GM21423 (cell line): ENCODE measurements around the gene ICAM2.
"Not testable (repeated sequence)": the region's sequence is repeated elsewhere in the genome, so short reads cannot be mapped to it uniquely, and the experiment has no call there.

Experiments
- ATAC-seq: cut with Tn5 transposase; IDR thresholded peaks from one replicate; pipeline ENCODE4 v1.9.1; 2021; ENCODE audit warnings: mild to moderate bottlenecking, moderate library complexity; ENCODE audit not compliant: unreplicated experiment

Gene ICAM2

GRCh38 chr17:63998050-63998720 lies 22.2 kb downstream of the ICAM2 start, which contains the start of gene PRR29:
TSS of gene PRR29 (plus strand) at chr17:63998351. CDS start at chr17:63998365, 14 bp downstream.
- ATAC-seq = peak; percentile 63

- no peak for ATAC-seq
Measured at GRCh38 chr17:63997341-63998048, 22.9 kb downstream of the ICAM2 start.

- ATAC-seq = no peak
Measured at GRCh38 chr17:63996430-63997182, 23.8 kb downstream of the ICAM2 start.

GRCh38 chr17:63995626-63996025 lies 24.8 kb downstream of the ICAM2 start:
- no peak for ATAC-seq

GRCh38 chr17:63993368-63993985 lies 27.0 kb downstream of the ICAM2 start:
- no peak for ATAC-seq

DNA sequence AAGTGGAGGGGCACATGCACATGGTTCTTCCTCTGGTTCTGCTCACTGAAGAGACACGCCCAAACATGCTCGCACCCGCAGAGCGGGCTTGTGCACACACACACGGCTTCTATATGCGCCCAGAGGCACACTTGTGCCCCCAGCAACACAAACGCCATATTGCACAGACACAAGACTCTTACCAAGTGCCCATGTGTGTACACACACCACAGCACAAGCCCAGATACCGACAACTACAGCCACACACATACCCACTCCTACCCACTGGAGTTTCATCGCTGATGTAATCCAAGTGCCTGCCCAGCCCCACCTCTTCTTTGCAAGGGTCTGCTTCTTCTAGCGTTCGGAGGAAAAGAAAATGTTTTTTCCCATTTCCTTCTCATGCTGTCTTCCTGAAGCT lies 28.8 kb downstream of the ICAM2 start:
- ATAC-seq = no peak

DNA sequence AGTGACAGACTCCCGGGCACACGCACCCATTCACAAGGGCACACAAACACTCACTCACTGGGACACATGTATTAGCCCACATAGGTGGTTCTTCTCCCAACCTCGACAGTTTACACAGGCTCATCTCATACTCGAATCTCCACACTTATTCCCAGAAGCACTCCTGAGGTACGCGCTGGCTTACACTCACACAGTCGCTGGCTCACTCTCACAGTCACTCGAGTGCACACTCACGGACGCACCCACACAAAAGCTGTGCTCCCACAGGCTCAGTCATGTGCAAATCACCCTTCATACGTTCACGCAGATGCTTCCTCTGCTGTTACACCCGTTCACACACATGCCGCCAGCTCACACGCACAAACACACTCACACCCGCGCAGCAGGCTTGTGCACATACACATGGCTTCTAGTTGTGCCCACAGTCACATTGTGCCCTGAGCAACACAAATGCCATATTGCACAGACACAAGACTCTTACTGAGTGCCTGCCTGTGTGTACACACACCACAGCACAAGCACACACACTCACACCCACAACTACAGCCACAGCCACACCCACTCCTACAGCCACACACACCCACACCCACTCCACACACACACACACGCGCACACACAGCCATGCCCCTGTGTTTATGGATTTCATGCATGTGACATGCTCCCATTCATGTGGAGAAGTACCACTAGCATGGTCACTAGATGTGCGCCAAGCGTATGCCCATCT lies 30.6 kb downstream of the ICAM2 start:
- no peak for ATAC-seq

GRCh38 chr17:63988741-63989621 lies 31.5 kb downstream of the ICAM2 start:
- no peak for ATAC-seq

GRCh38 chr17:63988127-63988478 lies 32.3 kb downstream of the ICAM2 start:
- ATAC-seq = no peak

DNA sequence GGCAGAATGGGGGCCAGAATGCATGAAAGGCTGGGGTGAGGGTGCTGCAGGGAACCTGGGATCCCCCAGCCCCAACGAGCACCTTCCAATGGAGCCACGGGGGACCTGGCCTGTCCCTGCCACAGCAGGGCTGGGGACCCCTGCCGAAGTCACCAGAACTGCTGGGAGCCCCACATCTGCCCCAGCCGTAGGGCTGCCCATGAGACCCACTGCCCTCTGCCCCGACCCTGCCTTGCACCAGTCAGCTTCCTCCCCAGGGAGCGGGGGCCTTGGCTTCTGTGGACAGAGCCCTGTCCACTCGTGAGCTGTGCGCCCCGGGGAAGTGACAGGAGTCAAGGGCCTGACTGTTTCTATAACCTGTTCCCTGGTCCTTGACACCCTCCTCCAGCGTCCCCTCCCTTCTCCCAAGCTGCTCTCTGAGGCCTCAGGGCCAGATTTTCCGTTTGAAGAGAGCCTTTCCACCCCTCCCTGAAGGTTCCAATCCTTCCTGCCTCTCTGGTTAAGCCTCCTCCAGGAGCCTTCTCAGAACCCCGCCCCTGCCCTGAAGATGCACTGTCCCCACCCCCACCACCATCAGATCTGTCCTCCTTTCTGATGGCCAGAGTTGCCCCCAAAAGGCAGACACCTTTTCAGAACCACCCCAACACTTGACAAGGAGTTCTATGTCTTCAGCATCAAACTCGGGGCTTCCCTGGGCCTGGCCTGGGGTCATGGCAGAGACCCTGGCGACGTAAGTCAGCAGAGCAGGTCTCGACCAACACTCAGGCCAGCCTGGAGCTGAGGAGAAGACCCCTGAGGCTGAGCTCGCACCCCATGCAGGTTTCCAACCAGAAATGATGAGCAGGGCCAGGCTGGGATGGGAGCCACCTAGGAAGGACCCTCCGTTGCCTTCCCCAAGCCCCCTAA lies 33.0 kb downstream of the ICAM2 start:
- ATAC-seq = no peak

- ATAC-seq = no peak
Measured at GRCh38 chr17:63986821-63987220, 33.6 kb downstream of the ICAM2 start.

GRCh38 chr17:63985387-63986140 lies 34.9 kb downstream of the ICAM2 start:
- no peak for ATAC-seq

DNA sequence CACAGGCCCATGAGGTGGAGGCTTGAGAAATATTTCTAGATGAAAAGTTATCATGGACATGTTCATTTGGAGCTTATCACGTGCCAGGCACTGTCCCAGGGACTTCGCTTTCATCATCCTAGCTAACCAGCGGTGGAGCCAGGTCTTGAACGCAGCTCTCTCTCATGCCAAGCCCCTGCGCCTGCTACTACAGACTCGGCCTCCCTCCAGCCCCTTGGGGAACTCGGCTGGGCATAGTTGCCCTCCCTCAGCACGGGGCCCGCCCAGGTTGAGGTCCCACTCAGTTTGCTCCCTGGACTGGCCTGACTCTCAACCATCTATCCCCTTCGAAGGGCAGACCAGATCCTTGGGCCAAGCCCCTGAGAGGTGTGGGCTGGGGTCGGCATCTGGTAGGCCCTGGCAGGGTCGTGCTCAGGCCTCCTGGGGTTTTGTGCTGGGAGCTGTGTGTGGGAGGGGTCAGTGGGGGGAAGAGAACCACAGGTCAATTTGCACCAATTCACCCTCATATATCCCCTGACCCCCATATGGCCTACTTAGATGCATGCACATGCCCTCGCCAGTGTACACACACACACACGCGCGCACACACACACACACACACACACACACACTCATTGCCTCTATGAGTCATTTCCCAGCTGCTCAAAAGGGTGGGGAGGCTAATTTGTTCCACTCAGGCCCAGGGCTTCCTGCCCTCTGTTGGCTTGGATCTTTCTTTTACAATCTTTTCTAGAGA lies 35.6 kb downstream of the ICAM2 start:
- ATAC-seq = no peak

- no peak for ATAC-seq
Measured at GRCh38 chr17:63984236-63984635, 36.2 kb downstream of the ICAM2 start.

DNA sequence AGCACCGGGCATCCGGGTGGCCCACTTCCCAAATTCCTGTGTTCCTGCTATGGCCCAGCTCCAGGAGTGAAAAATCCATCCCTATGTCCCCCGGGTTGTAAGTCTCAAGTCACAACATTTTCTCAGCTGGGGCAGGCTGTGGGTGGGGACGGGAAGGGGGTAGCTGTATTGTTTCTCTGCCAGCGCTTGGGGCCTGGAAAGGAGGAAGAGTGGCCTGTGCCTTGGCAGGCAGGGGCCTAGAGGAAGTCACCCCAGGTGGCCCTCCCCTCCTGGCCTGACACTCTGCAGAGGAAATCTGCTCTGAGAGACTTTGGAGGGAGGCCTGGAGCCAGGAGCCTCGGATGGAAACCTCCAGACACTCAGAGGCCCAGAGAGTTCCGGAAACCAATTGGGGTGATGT lies 37.1 kb downstream of the ICAM2 start:
- ATAC-seq = no peak

GRCh38 chr17:63982641-63983040 lies 37.8 kb downstream of the ICAM2 start:
- ATAC-seq = not testable (repeated sequence)
